AG04450 (cell line): ENCODE data around the gene GRIA3. TPM values are rescaled to one million over a fixed set of nuclear protein-coding genes. Genes with fewer than 3 reads are reported as not detected.

Source experiments
- CTCF ChIA-PET: fragments of 300-600, 350-600 bp; formaldehyde crosslinking; extraction: SDS; loops from one replicate; lab custom pipeline; 2022; ENCODE audit warnings: antibody characterized with exemption, inconsistent platforms; lab: Charles Lee
- POLR2A ChIA-PET: fragments of 350-600 bp; formaldehyde crosslinking; extraction: SDS; loops from one replicate; lab custom pipeline; 2021; ENCODE audit warnings: antibody characterized with exemption, inconsistent platforms; lab: Yijun Ruan, JAX
- DNase-seq: peaks from one replicate; pipeline ENCODE4 v3.0.0-alpha.2; 2011; ENCODE audit warnings: low read depth, low spot score
- H3K27ac ChIP-seq: one replicate; pipeline ENCODE4 v1.5.1; 2012; ENCODE audit warnings: low read depth, low read length, control low read depth
- H3K27me3 ChIP-seq: one replicate; pipeline ENCODE4 v1.6.0; 2012; ENCODE audit warnings: low read length; ENCODE audit not compliant: control insufficient read depth, insufficient read depth
- H3K4me3 ChIP-seq: 2 replicates; pipeline ENCODE4 v1.5.1; 2011; ENCODE audit warnings: mild to moderate bottlenecking, low read depth, low read length, control low read depth
- H3K9me3 ChIP-seq: 2 replicates; pipeline ENCODE4 v1.5.1; 2012; ENCODE audit warnings: low read length; ENCODE audit not compliant: control insufficient read depth, insufficient read depth
- CTCF ChIP-seq: IDR thresholded peaks from 2 replicates; pipeline ENCODE4 v1.5.1; 2011; ENCODE audit warnings: low read depth, low read length, control low read depth, inconsistent platforms
- polyA plus RNA-seq: library from polyadenylated mRNA; depleted of rRNA; stranded (reverse); fragments of >200 nt; gene quantifications from 2 replicates; pipeline ENCODE4 v1.2.3, GENCODE V29; 2011

GRIA3 gene
- polyA plus RNA-seq, 1 experiment: 0.06 TPM

GRCh38 chrX:123181233-123181914 is 2.7 kb upstream of the GRIA3 start:
- DNase-seq: no peak
- Histone ChIP-seq H3K9me3 (no peaks in the 10 kb centered on the region), H3K27me3 (peaks cover 2% of the 10 kb centered on the region), H3K4me3 (no peak overlapping the region), H3K27ac (no peak overlapping the region)
- ChIA-PET CTCF (no interaction called here), POLR2A (no interaction called here)
- TF ChIP-seq CTCF: no peak

GRCh38 chrX:123184866-123185276 is 793 bp downstream of the GRIA3 start:
- H3K27ac ChIP-seq: no peak overlapping the region
- no peak overlapping the region for H3K4me3 ChIP-seq
- DNase-seq: no peak
- TF ChIP-seq CTCF: no peak
- CTCF ChIA-PET: no interaction called here
- POLR2A ChIA-PET: no interaction called here
- H3K9me3 ChIP-seq: no peaks in the 10 kb centered on the region
- peaks cover 2% of the 10 kb centered on the region for H3K27me3 ChIP-seq

- DNase-seq: no peak
- ChIA-PET CTCF (no interaction called here), POLR2A (no interaction called here)
- no peak overlapping the region for H3K27ac ChIP-seq
- TF ChIP-seq CTCF: no peak
- no peak overlapping the region for H3K4me3 ChIP-seq
- H3K27me3 ChIP-seq: peaks cover 2% of the 10 kb centered on the region
- no peaks in the 10 kb centered on the region for H3K9me3 ChIP-seq
These were observed 1.6 kb downstream of the GRIA3 start for GRCh38 chrX:123185721-123186120.

- TF ChIP-seq CTCF: no peak
- POLR2A ChIA-PET: no interaction called here
- Histone ChIP-seq H3K27me3 (peaks cover 2% of the 10 kb centered on the region), H3K9me3 (no peaks in the 10 kb centered on the region), H3K27ac (no peak overlapping the region), H3K4me3 (no peak overlapping the region)
- CTCF ChIA-PET: no interaction called here
- no peak for DNase-seq
These were observed 2.7 kb downstream of the GRIA3 start for GRCh38 chrX:123186801-123187200.

GRCh38 chrX:123188081-123188480 is 4.0 kb downstream of the GRIA3 start:
- H3K9me3 ChIP-seq: no peaks in the 10 kb centered on the region
- no peak overlapping the region for H3K27ac ChIP-seq
- DNase-seq: no peak
- TF ChIP-seq CTCF: no peak
- no peak overlapping the region for H3K4me3 ChIP-seq
- peaks cover 2% of the 10 kb centered on the region for H3K27me3 ChIP-seq
- CTCF ChIA-PET: no interaction called here
- POLR2A ChIA-PET: no interaction called here
